ENCODE measurements around the gene SLIT1. TPM values are rescaled to one million over a fixed set of nuclear protein-coding genes. Genes with fewer than 3 reads are reported as not detected.

Gene SLIT1
- total RNA-seq, 2 experiments from 2014 or later = 0.59 to 1.5 TPM

DNA sequence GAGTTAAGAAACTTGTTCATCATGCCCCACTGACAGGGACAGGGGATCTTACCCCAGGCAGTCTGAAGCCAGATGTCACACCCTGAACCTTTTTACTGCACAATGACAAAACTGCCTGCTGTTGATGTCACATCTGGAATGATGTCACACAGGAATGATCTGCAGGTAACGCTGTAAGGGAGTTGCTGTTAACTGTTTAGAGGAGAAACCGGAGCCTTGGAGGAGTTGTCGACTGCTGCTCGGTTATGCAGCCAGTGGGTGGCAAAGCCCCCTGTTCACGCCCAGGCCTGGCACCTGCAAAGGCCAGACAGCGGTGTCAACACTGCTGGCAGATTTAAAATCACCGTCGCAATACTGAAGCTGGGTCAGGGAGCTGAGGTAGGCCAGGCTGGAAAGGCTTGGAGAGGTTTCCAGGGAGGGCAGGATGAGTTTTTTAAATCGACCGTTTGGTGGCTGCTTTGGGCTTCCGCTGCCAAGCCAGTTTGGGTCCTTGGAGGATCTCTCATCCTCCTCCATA lies 10.0 kb upstream of the SLIT1 start:
- no peaks in the 10 kb centered on the region for H3K36me3 Mint-ChIP-seq

DNA sequence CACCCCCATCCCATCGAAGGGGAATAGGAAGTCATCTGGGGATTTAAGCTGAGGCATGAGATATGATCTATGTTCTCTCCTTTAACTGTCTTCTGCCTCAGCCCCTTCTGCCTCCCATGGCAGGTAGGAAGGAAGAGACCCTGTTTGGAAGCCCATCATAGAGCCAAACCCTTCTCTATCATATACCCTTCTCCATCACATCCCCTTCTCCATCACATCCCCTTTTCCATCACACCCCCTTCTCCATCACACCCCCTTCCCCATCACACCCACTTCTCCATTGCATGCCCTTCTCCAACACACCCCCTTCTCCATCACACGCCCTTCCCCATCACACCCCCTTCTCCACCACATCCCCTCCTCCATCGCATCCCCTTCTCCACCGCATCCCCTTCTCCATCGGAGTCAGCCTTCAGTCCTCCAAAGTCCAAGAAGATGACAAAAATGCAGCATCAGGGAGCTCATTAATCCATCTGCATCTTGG lies 7.2 kb upstream of the SLIT1 start:
- Mint-ChIP-seq H3K4me3 (no peak overlapping the region), H3K27me3 (peaks cover 57% of the 10 kb centered on the region), H3K27ac (no peak overlapping the region), H3K4me1 (peaks cover 14% of the 10 kb centered on the region), H3K36me3 (no peaks in the 10 kb centered on the region), H3K9me3 (ENCODE audit: low read depth) (no peaks in the 10 kb centered on the region)
- CTCF ChIA-PET = interaction anchor here (0.8 to 15.3 kb wide), 4 partner anchors 8 to 121 kb away, joined by 3 to 147 read pairs (median 5); no protein-coding TSS in a partner anchor
- no peak for ATAC-seq
- no peak for DNase-seq

More for the DNA sequence above, 10.0 kb upstream of the SLIT1 start:
- peak overlapping the region; percentile 56 for H3K4me3 Mint-ChIP-seq
- DNase-seq = no peak
- CTCF ChIA-PET = interaction anchor here (0.7 to 15.3 kb wide), 18 partner anchors 8 to 366 kb away, joined by 3 to 147 read pairs (median 6); no protein-coding TSS in a partner anchor
- ATAC-seq = no peak
- H3K4me1 Mint-ChIP-seq = peaks cover 13% of the 10 kb centered on the region
- no peaks in the 10 kb centered on the region for H3K9me3 Mint-ChIP-seq (ENCODE audit: low read depth)
- H3K27ac Mint-ChIP-seq = no peak overlapping the region
- H3K27me3 Mint-ChIP-seq = peaks cover 50% of the 10 kb centered on the region

DNA sequence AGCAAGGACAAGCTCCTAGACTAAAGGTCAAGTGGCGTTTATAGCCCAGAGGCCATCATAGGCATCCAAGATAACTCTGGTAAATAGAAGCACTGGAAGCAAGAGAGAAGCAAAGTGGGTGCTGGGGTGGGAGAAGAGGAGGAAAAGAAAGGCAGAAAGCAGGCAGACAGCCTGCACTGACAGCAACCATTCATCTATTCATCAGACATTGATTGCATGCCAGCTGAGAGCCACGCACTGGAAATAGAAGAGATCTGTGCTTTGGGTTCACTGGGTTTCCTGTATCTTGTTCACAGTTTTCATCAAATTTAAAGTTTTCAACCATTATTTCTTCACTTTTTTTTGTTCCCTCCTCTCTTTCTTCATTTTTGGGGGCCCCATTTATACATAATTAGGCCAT lies 4.7 kb upstream of the SLIT1 start:
- Mint-ChIP-seq H3K27me3 (peaks cover 62% of the 10 kb centered on the region), H3K4me1 (peaks cover 9% of the 10 kb centered on the region), H3K9me3 (ENCODE audit: low read depth) (no peaks in the 10 kb centered on the region), H3K36me3 (no peaks in the 10 kb centered on the region), H3K4me3 (no peak overlapping the region), H3K27ac (no peak overlapping the region)
- DNase-seq (no peak), ATAC-seq (no peak)
- CTCF ChIA-PET = interaction anchor here (1.0 to 15.3 kb wide), 3 partner anchors 20 to 118 kb away, joined by 3 to 147 read pairs (median 3); no protein-coding TSS in a partner anchor

DNA sequence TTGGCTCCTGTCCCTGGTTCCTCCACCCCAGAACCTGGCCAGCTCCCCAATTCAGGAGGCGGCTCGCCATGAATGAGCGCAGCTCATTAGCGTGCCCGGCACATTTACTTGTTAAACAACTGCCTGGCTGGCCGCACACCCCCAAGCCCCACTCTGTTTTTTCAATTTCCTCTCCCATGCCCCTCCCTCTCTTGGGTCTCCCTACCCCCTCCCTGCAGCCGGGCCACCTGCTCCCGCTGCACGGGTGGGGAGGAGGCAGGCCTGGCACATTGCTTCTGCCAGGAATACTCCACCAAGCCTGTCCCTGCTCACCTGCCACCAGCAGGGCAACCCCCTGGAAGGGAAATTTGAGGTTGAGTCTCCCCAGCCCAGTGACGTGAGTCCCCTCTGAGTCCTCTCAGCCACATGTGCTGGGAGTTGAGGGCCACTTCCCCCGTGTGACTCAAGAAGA lies 2.5 kb upstream of the SLIT1 start:
- Mint-ChIP-seq H3K27me3 (peaks cover 71% of the 10 kb centered on the region), H3K4me3 (no peak overlapping the region), H3K9me3 (ENCODE audit: low read depth) (no peaks in the 10 kb centered on the region), H3K4me1 (peaks cover 10% of the 10 kb centered on the region), H3K27ac (no peak overlapping the region), H3K36me3 (no peaks in the 10 kb centered on the region)
- no peak for DNase-seq
- ATAC-seq = no peak
- CTCF ChIA-PET = interaction anchor here (0.8 to 15.3 kb wide), 5 partner anchors 8 to 115 kb away, joined by 3 to 147 read pairs (median 6); no protein-coding TSS in a partner anchor

DNA sequence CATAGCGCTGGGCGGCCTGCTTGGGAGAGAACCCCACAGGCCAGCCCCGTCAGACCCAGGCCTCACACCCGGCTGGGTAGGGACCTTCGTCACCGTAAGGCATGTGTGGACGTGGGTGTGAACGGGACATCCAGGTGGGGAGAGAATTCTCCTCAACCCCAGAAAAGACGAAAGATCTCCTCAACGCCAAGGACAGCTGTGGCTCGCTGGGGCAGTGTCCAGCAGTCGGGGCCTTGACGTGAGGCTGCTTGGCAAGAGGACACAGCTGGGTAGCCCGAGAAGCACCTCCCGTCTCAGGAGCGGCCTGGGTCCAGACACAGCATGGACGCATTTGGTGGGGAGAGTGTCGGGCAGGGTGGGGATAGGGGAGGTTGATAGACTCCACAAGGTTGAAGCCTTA lies 1.2 kb upstream of the SLIT1 start:
- Mint-ChIP-seq H3K27ac (no peak overlapping the region), H3K4me3 (no peak overlapping the region), H3K4me1 (peaks cover 10% of the 10 kb centered on the region), H3K9me3 (ENCODE audit: low read depth) (no peaks in the 10 kb centered on the region), H3K27me3 (peaks cover 72% of the 10 kb centered on the region), H3K36me3 (no peaks in the 10 kb centered on the region)
- CTCF ChIA-PET = interaction anchor here (1.1 to 15.3 kb wide), 3 partner anchors 10 to 48 kb away, joined by 3 to 147 read pairs (median 9); no protein-coding TSS in a partner anchor
- no peak for ATAC-seq
- DNase-seq = no peak

DNA sequence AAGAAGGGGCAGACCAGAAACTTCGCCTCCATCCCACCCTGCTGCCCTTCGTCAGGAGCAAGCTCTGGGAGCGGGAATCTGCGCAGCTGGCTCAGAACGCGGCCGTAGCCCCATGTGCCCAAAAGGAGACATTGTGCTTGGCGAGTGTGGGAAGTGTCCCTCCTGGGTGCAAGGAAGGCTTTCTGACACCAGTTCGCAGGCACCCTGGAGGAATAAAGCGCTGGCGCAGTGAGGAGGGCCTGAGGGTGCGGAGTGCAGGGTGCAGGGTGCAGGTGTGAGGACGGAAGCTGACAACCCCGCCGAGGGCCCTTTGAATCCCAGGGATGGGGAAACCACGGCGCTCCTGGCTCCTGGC lies 811 bp downstream of the SLIT1 start:
- no peaks in the 10 kb centered on the region for H3K9me3 Mint-ChIP-seq (ENCODE audit: low read depth)
- no peaks in the 10 kb centered on the region for H3K36me3 Mint-ChIP-seq
- CTCF ChIA-PET = no interaction called here
- H3K4me3 Mint-ChIP-seq = no peak overlapping the region
- H3K27ac Mint-ChIP-seq = no peak overlapping the region
- no peak for DNase-seq
- peaks cover 72% of the 10 kb centered on the region for H3K27me3 Mint-ChIP-seq
- H3K4me1 Mint-ChIP-seq = peaks cover 10% of the 10 kb centered on the region
- no peak for ATAC-seq

DNA sequence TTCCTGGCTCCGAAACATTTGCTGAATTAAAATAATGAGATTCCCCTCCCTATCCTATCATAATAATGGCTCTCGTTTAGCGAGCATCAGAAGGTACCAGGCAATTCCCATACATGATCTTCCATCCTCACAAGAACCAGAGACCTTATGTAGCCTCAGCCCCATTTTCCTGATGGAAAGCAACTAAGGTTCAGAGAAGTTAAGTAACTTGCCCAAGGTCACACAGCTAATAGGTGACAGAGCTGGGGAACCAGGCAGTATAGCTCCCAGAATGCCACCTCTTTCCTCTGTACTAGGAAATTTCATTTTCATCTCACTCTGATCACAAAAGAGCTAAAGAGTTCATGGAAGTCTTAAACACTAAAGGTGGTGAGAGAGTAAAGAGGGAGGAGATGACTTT lies 2.4 kb downstream of the SLIT1 start:
- H3K4me3 Mint-ChIP-seq = no peak overlapping the region
- peaks cover 3% of the 10 kb centered on the region for H3K4me1 Mint-ChIP-seq
- H3K36me3 Mint-ChIP-seq = no peaks in the 10 kb centered on the region
- no peaks in the 10 kb centered on the region for H3K9me3 Mint-ChIP-seq (ENCODE audit: low read depth)
- CTCF ChIA-PET = interaction anchor here (1.5 to 1.7 kb wide), 2 partner anchors 13 to 27 kb away, joined by 4 to 6 read pairs; no protein-coding TSS in a partner anchor
- peaks cover 62% of the 10 kb centered on the region for H3K27me3 Mint-ChIP-seq
- ATAC-seq = no peak
- H3K27ac Mint-ChIP-seq = no peak overlapping the region
- no peak for DNase-seq

DNA sequence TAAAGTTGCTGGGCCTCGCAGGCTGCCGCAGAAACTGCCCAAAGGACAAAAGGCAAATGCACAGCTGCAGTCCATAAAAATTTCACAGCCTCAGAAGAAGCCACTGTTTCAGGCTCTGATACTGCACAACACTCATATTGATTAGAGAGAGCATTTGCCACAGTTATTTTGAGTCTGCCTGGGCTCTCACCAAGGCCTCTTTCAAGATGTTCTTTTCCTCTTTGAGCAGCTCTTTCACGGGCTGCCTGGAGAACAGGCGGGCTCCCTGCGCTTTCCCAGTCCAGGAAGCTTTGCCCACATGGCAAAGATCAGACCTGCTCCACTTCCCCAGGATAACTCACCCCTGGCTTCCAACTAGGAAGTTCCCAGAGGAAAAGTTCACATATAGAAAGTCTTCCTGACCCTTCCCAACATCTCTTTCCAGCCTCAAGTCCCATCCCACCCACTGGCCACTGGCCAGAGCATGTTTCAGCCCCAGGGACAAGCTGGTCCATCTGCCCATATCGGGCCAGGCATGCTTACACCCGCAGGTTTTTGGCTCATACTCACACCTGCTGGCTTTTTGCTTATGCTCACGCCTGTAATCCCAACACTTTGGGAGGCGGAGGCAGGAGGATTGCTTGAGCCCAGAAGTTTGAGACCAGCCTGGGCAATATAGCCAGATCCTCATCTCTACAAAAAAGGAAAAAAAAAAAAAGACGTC lies 3.3 kb downstream of the SLIT1 start:
- Mint-ChIP-seq H3K4me1 (peaks cover 3% of the 10 kb centered on the region), H3K4me3 (no peak overlapping the region), H3K27me3 (peaks cover 56% of the 10 kb centered on the region), H3K36me3 (no peaks in the 10 kb centered on the region), H3K27ac (no peak overlapping the region), H3K9me3 (ENCODE audit: low read depth) (no peaks in the 10 kb centered on the region)
- DNase-seq (no peak), ATAC-seq (no peak)
- CTCF ChIA-PET = interaction anchor here (1.5 kb wide), 1 partner anchor 28 kb away, joined by 4 read pairs; no protein-coding TSS in a partner anchor

DNA sequence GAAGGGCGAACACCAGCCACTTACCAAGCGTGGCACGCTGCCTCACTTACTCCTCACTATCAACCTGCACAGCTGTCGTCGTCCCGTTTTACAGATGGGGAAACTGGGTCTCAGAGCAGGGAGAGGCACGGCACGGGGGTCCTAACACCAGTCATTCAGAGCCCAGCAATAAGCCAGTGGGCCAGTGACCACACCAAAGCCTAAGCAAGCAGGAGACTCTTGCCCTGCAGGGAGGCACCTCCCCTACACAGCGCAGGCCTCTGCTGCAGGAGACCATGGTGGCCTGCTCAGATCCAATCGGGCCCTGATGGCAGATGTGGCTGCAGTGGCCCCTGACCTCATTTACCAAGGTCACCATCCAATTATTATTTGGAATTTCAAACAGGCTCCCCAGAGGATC lies 4.8 kb downstream of the SLIT1 start:
- CTCF ChIA-PET = no interaction called here
- Mint-ChIP-seq H3K4me1 (peaks cover 2% of the 10 kb centered on the region), H3K9me3 (ENCODE audit: low read depth) (no peaks in the 10 kb centered on the region), H3K4me3 (no peak overlapping the region), H3K27ac (no peak overlapping the region), H3K27me3 (peaks cover 41% of the 10 kb centered on the region), H3K36me3 (no peaks in the 10 kb centered on the region)
- DNase-seq (no peak), ATAC-seq (no peak)

DNA sequence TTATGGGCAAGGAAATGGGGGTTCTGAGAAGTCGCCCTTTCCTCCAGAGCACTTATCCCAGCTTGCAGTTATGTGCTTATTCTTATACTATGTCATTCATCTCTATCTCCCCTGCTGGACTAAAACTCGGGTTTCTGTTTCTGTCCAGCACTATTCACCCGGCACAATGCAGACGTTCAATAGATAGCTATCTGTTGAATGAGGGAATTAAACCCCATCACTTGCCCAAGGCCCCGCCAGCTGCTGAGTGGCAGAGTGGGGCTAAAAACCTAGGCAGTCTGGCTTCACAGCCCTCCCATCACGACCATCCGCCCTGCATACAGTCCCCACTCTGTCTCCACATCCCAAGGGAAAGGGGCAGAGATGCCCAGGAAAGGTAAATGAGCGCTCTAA lies 5.4 kb downstream of the SLIT1 start:
- DNase-seq = no peak
- Mint-ChIP-seq H3K27me3 (peaks cover 39% of the 10 kb centered on the region), H3K9me3 (ENCODE audit: low read depth) (no peaks in the 10 kb centered on the region), H3K36me3 (no peaks in the 10 kb centered on the region), H3K4me3 (no peak overlapping the region), H3K4me1 (peaks cover 2% of the 10 kb centered on the region), H3K27ac (no peak overlapping the region)
- no peak for ATAC-seq
- CTCF ChIA-PET = no interaction called here

DNA sequence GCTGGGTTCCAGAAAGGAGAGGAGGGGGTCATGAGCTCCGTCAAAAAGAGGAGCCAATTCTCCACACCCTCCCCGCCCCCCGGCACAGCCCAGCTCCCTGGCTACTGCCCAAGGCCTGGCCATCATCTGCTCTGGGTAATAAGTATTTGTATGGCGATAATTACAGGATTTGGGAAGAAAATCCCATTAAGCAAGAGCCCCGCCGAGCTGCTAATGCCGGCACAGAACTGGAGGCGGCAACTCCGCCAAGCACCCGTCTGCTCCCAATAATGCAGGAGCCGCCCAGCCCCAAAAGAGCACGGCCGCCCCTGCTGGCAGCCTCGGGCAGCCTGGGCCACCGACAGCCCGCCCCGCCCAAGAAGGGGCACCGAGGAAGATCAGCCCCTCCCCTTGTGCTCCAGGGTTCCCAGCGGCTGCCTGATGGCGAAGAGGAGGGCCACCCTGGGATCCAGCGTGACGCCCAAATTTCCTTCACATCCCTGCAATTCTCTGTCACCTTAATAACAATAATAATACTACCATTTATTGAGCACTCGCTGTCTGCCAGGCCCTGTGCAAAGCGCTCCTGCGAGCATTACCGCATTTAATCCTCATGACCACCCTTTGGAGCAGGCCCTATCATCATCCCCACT lies 5.9 kb downstream of the SLIT1 start:
- no peaks in the 10 kb centered on the region for H3K9me3 Mint-ChIP-seq (ENCODE audit: low read depth)
- DNase-seq (no peak), ATAC-seq (no peak)
- no peaks in the 10 kb centered on the region for H3K36me3 Mint-ChIP-seq
- H3K27me3 Mint-ChIP-seq = peaks cover 36% of the 10 kb centered on the region
- no peaks in the 10 kb centered on the region for H3K4me1 Mint-ChIP-seq
- H3K4me3 Mint-ChIP-seq = no peak overlapping the region
- CTCF ChIA-PET = interaction anchor here (0.6 to 1.0 kb wide), 2 partner anchors 98 to 288 kb away, joined by 3 to 4 read pairs; no protein-coding TSS in a partner anchor
- no peak overlapping the region for H3K27ac Mint-ChIP-seq

DNA sequence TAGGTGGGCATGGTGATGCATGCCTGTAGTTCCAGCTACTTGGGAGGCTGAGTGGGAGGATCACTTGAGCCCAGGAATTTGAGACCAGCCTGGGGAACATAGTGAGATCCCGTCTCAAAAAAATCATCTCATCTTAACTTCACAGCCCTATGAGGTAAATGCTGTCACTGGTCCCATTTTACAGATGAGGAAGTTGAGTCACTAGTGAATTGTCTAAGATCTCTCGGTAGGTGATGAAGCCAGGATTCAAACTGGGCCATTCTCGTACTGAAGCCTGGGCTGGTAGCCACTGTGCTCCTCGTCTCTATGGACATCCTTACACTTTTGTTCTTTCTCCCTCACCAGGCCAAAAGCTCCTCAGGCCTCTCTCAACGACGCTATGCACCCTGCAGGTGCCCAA lies 6.4 kb downstream of the SLIT1 start:
- H3K36me3 Mint-ChIP-seq = no peaks in the 10 kb centered on the region
- no peaks in the 10 kb centered on the region for H3K4me1 Mint-ChIP-seq
- DNase-seq (no peak), ATAC-seq (no peak)
- no peaks in the 10 kb centered on the region for H3K9me3 Mint-ChIP-seq (ENCODE audit: low read depth)
- CTCF ChIA-PET = interaction anchor here (0.6 to 1.3 kb wide), 3 partner anchors 17 to 288 kb away, joined by 3 to 4 read pairs (median 4); no protein-coding TSS in a partner anchor
- H3K27me3 Mint-ChIP-seq = peaks cover 31% of the 10 kb centered on the region
- no peak overlapping the region for H3K27ac Mint-ChIP-seq
- no peak overlapping the region for H3K4me3 Mint-ChIP-seq

DNA sequence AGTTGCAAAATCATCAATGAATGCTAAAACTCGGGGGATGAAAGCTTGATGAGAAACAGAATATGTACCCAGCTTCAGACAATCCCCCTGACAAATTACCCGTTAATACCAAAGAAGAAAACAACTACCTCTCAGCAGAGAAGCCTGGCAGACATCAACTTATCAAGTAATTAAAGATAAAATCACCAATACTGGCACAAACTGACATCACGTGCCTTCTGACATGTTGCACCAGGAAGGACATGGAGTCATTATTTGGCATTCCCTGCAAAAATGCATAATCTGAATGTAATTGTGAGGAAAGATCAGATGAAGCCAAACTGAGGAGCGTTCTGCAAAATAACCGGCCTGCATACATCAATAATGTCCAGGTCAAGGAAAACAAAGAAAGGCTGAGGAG lies 7.7 kb downstream of the SLIT1 start:
- CTCF ChIA-PET = interaction anchor here (1.3 to 1.8 kb wide), 2 partner anchors 18 to 19 kb away, joined by 4 read pairs; no protein-coding TSS in a partner anchor
- no peak for ATAC-seq
- H3K9me3 Mint-ChIP-seq (ENCODE audit: low read depth) = no peaks in the 10 kb centered on the region

More for the DNA sequence above, 7.7 kb downstream of the SLIT1 start:
- H3K4me1 Mint-ChIP-seq = no peaks in the 10 kb centered on the region
- H3K36me3 Mint-ChIP-seq = no peaks in the 10 kb centered on the region
- H3K27me3 Mint-ChIP-seq = peaks cover 19% of the 10 kb centered on the region
- H3K27ac Mint-ChIP-seq = no peak overlapping the region
- no peak for DNase-seq
- H3K4me3 Mint-ChIP-seq = no peak overlapping the region

All from activated CD8-positive, alpha-beta memory T cell treated with anti-CD3 and anti-CD28 coated beads, Interleukin-2, amount 10 ng/mL, durations not matched to agents 7 days and 5 days (primary cell).